RWPE2 (cell line): ENCODE results near the gene EIF1AD.

Experiments
- ATAC-seq: fragments of 200-7000 bp; cut with Tn5 transposase; 3 replicates; pipeline ENCODE4 v1.9.1; 2021; ENCODE audit warnings: low read depth
- DNase-seq: peaks from one replicate; pipeline ENCODE4 v3.0.0-alpha.2; 2020; ENCODE audit warnings: low spot score
- H3K27ac ChIP-seq: fragments of 450-650 bp; 2 replicates; pipeline ENCODE4 v1.5.1; 2017; ENCODE audit warnings: mild to moderate bottlenecking; ENCODE audit not compliant: poor library complexity, severe bottlenecking
- H3K27me3 ChIP-seq: fragments of 250-450 bp; sonication (Bioruptor Pico); 2 replicates; pipeline ENCODE4 v1.5.1; 2021; ENCODE audit warnings: mild to moderate bottlenecking, moderate library complexity; ENCODE audit not compliant: insufficient read depth, poor library complexity, severe bottlenecking
- H3K36me3 ChIP-seq: fragments of 250-450 bp; sonication (Bioruptor Pico); 2 replicates; pipeline ENCODE4 v1.5.1; 2020; ENCODE audit warnings: low read depth, mild to moderate bottlenecking, moderate library complexity
- H3K4me1 ChIP-seq: fragments of 250-450 bp; sonication (Bioruptor Pico); 2 replicates; pipeline ENCODE4 v1.5.1; 2021; ENCODE audit warnings: mild to moderate bottlenecking, moderate library complexity; ENCODE audit not compliant: insufficient read depth, poor library complexity, severe bottlenecking
- H3K4me3 ChIP-seq: fragments of 250-450 bp; sonication (Bioruptor Pico); 2 replicates; pipeline ENCODE4 v1.5.1; 2021; ENCODE audit warnings: mild to moderate bottlenecking, moderate library complexity; ENCODE audit not compliant: severe bottlenecking
- H3K9me3 ChIP-seq: fragments of 250-450 bp; sonication (Bioruptor Pico); 2 replicates; pipeline ENCODE4 v1.5.1; 2021; ENCODE audit warnings: mild to moderate bottlenecking, moderate library complexity; ENCODE audit not compliant: severe bottlenecking
- CTCF ChIP-seq: fragments of 450-650 bp; IDR thresholded peaks from one replicate; pipeline ENCODE4 v1.5.1; 2017; ENCODE audit warnings: mild to moderate bottlenecking, moderate library complexity; ENCODE audit not compliant: poor library complexity, severe bottlenecking

EIF1AD gene

GRCh38 chr11:66047541-66048365, 45.8 kb upstream of the EIF1AD start:
- no peak for TF ChIP-seq CTCF
- H3K9me3 ChIP-seq: no peaks in the 10 kb centered on the region
- peaks cover 8% of the 10 kb centered on the region for H3K4me1 ChIP-seq
- H3K4me3 ChIP-seq: no peak overlapping the region
- ATAC-seq: no peak
- H3K27ac ChIP-seq: no peak overlapping the region
- DNase-seq: no peak
- H3K27me3 ChIP-seq: no peaks in the 10 kb centered on the region
- H3K36me3 ChIP-seq: peaks cover 4% of the 10 kb centered on the region; the same call in 1 of the 2 replicates

GRCh38 chr11:66046901-66047300, 44.9 kb upstream of the EIF1AD start:
- ATAC-seq (no peak), DNase-seq (no peak)
- no peak overlapping the region for H3K4me3 ChIP-seq
- TF ChIP-seq CTCF: no peak
- H3K27me3 ChIP-seq: no peaks in the 10 kb centered on the region
- no peaks in the 10 kb centered on the region for H3K9me3 ChIP-seq
- no peak overlapping the region for H3K27ac ChIP-seq
- no peaks in the 10 kb centered on the region for H3K36me3 ChIP-seq
- H3K4me1 ChIP-seq: peaks cover 8% of the 10 kb centered on the region

GRCh38 chr11:66045177-66045639, 43.3 kb upstream of the EIF1AD start:
- Histone ChIP-seq H3K4me1 (no peaks in the 10 kb centered on the region), H3K27ac (no peak overlapping the region), H3K27me3 (no peaks in the 10 kb centered on the region), H3K4me3 (no peak overlapping the region), H3K9me3 (no peaks in the 10 kb centered on the region), H3K36me3 (no peaks in the 10 kb centered on the region)
- peak; percentile 84 for TF ChIP-seq CTCF
- peak; percentile 81 for ATAC-seq
- no peak for DNase-seq

- DNase-seq: no peak
- no peak for ATAC-seq
- TF ChIP-seq CTCF: no peak
- Histone ChIP-seq H3K9me3 (no peaks in the 10 kb centered on the region), H3K36me3 (no peaks in the 10 kb centered on the region), H3K27me3 (no peaks in the 10 kb centered on the region), H3K4me3 (no peak overlapping the region), H3K27ac (no peak overlapping the region), H3K4me1 (no peaks in the 10 kb centered on the region)
Measured at GRCh38 chr11:66044757-66045156, 42.8 kb upstream of the EIF1AD start.
